Ectodermal cell (in vitro differentiated cells): ENCODE data around the gene TAMALIN.
"Not testable (repeated sequence)": the region's sequence is repeated elsewhere in the genome, so short reads cannot be mapped to it uniquely, and the experiment has no call there.

ENCODE experiments used
- H3K27ac ChIP-seq: 2 replicates; pipeline ENCODE4 v1.7.0; 2013; ENCODE audit warnings: mild to moderate bottlenecking, low read depth, low read length; ENCODE audit not compliant: insufficient read depth, poor library complexity, severe bottlenecking
- H3K27me3 ChIP-seq: 2 replicates; pipeline ENCODE4 v1.7.0; 2013; ENCODE audit warnings: mild to moderate bottlenecking, low read length; ENCODE audit not compliant: insufficient read depth, control insufficient read depth, poor library complexity, severe bottlenecking
- H3K36me3 ChIP-seq: one replicate; pipeline ENCODE4 v1.7.0; 2013; ENCODE audit warnings: low read length; ENCODE audit not compliant: control insufficient read depth, insufficient read depth
- H3K4me1 ChIP-seq: one replicate; pipeline ENCODE4 v1.7.0; 2013; ENCODE audit warnings: low read length; ENCODE audit not compliant: control insufficient read depth, insufficient read depth
- H3K4me3 ChIP-seq: 2 replicates; pipeline ENCODE4 v1.7.0; 2013; ENCODE audit warnings: low read depth, low read length, control low read depth; ENCODE audit not compliant: insufficient read depth
- H3K9me3 ChIP-seq: 2 replicates; pipeline ENCODE4 v1.7.0; 2013; ENCODE audit warnings: mild to moderate bottlenecking, low read length, moderate library complexity; ENCODE audit not compliant: control insufficient read depth
- WGBS, 2 experiments: methylation state at CpG; one replicate each; pipeline ENCODE4 v1.1.7; 2013; ENCODE audit warnings: missing lambda C conversion rate in 2 of 2; 5-methylcytosine and 5-hydroxymethylcytosine counted together

Gene TAMALIN

DNA sequence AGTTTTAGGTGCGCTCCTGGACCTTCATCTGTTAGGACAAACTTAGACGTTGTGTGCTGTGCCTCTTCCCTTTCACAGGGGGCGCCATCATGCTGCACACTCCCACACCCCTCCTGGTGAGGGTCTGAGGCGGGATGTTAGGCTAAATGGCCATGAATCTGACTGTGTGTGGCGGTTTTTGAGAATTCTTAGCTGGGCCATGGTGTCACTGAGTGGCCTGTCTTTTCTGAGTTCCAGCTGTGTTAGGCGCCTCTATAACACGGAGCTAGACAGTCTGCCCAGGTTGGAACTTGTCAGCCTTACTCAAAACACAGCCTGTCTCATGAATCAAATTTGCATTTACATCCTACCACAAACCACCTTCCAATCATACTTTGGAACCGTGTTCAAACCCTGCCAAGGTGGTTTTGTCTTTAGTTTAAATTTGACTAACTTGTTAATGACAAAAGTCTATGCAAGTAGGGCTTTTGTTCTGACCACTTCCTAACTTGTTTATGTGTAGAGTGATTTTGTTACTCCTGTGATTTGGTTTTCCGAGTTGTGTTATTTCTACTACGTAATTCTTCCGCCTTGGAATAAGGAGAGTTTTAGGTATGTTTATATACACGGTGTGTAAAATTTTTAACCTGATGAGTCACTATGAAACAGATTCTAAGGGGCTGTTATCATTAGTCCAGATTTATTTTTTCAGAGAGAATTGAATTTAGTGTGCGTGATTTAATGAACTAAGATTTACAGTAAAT is 35.7 kb upstream of the TAMALIN start:
- no peaks in the 10 kb centered on the region for H3K27me3 ChIP-seq

GRCh38 chr12:51971679-51972421 is 34.9 kb upstream of the TAMALIN start:
- Histone ChIP-seq H3K9me3 (no peaks in the 10 kb centered on the region), H3K4me3 (no peak overlapping the region), H3K36me3 (peaks cover 8% of the 10 kb centered on the region), H3K27me3 (no peaks in the 10 kb centered on the region), H3K4me1 (peaks cover 17% of the 10 kb centered on the region), H3K27ac (no peak overlapping the region)
- WGBS, 2 experiments = 91 to 95% methylated on average over 3 to 4 of the region's 4 CpGs

More for the DNA sequence above, 35.7 kb upstream of the TAMALIN start:
- Histone ChIP-seq H3K9me3 (no peaks in the 10 kb centered on the region), H3K4me3 (no peak overlapping the region), H3K27ac (no peak overlapping the region), H3K4me1 (peaks cover 17% of the 10 kb centered on the region), H3K36me3 (peaks cover under 1% of the 10 kb centered on the region)
- 67 to 69% methylated on average over 12 to 13 of the region's 13 CpGs for WGBS, 2 experiments

DNA sequence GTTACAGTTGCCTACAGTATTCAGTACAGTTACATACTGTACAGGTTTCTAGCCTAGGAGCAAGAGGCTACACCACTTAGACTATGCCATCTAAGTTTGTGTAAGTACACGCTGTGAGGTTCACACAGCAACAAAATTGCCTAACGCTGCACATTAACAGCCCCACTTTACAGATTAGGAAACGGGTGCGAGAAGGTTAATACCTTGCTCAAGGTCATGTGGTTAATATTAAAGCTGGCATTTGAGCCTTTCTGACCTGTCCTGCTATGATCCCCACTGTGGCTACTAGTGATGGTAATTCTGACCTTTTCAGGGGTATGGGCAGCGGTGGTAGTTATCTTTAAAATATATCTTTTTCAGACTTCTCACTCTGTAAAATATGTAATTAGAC is 34.3 kb upstream of the TAMALIN start:
- Histone ChIP-seq H3K4me3 (no peak overlapping the region), H3K9me3 (no peaks in the 10 kb centered on the region), H3K4me1 (peaks cover 17% of the 10 kb centered on the region), H3K27ac (no peak overlapping the region), H3K36me3 (peaks cover 9% of the 10 kb centered on the region), H3K27me3 (no peaks in the 10 kb centered on the region)
- WGBS, 2 experiments = 97 to 100% methylated on average over 4 to 5 of the region's 5 CpGs

GRCh38 chr12:51972849-51973273 is 33.9 kb upstream of the TAMALIN start:
- H3K27ac ChIP-seq = no peak overlapping the region
- no peak overlapping the region for H3K4me3 ChIP-seq
- peaks cover 9% of the 10 kb centered on the region for H3K36me3 ChIP-seq
- no peaks in the 10 kb centered on the region for H3K9me3 ChIP-seq
- H3K4me1 ChIP-seq = peaks cover 17% of the 10 kb centered on the region
- no peaks in the 10 kb centered on the region for H3K27me3 ChIP-seq
- 81 to 85% methylated on average over 9 of the region's 9 CpGs for WGBS, 2 experiments

- Histone ChIP-seq H3K27ac (no peak overlapping the region), H3K27me3 (no peaks in the 10 kb centered on the region), H3K4me1 (peaks cover 17% of the 10 kb centered on the region), H3K36me3 (peaks cover 9% of the 10 kb centered on the region), H3K4me3 (no peak overlapping the region), H3K9me3 (no peaks in the 10 kb centered on the region)
- WGBS, 2 experiments = 88 to 90% methylated on average over 4 of the region's 4 CpGs
These were observed 33.2 kb upstream of the TAMALIN start for GRCh38 chr12:51973560-51973959.

GRCh38 chr12:51974646-51975045 is 32.1 kb upstream of the TAMALIN start:
- H3K36me3 ChIP-seq = peaks cover 9% of the 10 kb centered on the region
- WGBS, 2 experiments = 64 to 72% methylated on average over 2 of the region's 2 CpGs
- H3K4me3 ChIP-seq = no peak overlapping the region
- H3K27me3 ChIP-seq = no peaks in the 10 kb centered on the region
- no peaks in the 10 kb centered on the region for H3K9me3 ChIP-seq
- H3K27ac ChIP-seq = no peak overlapping the region
- peaks cover 17% of the 10 kb centered on the region for H3K4me1 ChIP-seq

- Histone ChIP-seq H3K27ac (no peak overlapping the region), H3K4me3 (no peak overlapping the region), H3K4me1 (peaks cover 17% of the 10 kb centered on the region), H3K27me3 (no peaks in the 10 kb centered on the region), H3K36me3 (peaks cover 9% of the 10 kb centered on the region), H3K9me3 (no peaks in the 10 kb centered on the region)
- 92 to 94% methylated on average over 8 of the region's 8 CpGs for WGBS, 2 experiments
These were observed 31.6 kb upstream of the TAMALIN start for GRCh38 chr12:51975196-51975595.

- no peak overlapping the region for H3K4me3 ChIP-seq
- no peak overlapping the region for H3K27ac ChIP-seq
- no peaks in the 10 kb centered on the region for H3K27me3 ChIP-seq
- peaks cover 17% of the 10 kb centered on the region for H3K4me1 ChIP-seq
- no peaks in the 10 kb centered on the region for H3K9me3 ChIP-seq
- peaks cover 19% of the 10 kb centered on the region for H3K36me3 ChIP-seq
- WGBS, 2 experiments = 93 to 96% methylated on average over 10 of the region's 10 CpGs
These were observed 30.2 kb upstream of the TAMALIN start for GRCh38 chr12:51976376-51977160.

GRCh38 chr12:51977320-51977753 is 29.4 kb upstream of the TAMALIN start:
- no peak overlapping the region for H3K4me3 ChIP-seq
- peaks cover 17% of the 10 kb centered on the region for H3K4me1 ChIP-seq
- no peaks in the 10 kb centered on the region for H3K9me3 ChIP-seq
- H3K27ac ChIP-seq = no peak overlapping the region
- peaks cover 27% of the 10 kb centered on the region for H3K36me3 ChIP-seq
- WGBS, 2 experiments = 97 to 99% methylated on average over 8 of the region's 8 CpGs
- H3K27me3 ChIP-seq = no peaks in the 10 kb centered on the region

DNA sequence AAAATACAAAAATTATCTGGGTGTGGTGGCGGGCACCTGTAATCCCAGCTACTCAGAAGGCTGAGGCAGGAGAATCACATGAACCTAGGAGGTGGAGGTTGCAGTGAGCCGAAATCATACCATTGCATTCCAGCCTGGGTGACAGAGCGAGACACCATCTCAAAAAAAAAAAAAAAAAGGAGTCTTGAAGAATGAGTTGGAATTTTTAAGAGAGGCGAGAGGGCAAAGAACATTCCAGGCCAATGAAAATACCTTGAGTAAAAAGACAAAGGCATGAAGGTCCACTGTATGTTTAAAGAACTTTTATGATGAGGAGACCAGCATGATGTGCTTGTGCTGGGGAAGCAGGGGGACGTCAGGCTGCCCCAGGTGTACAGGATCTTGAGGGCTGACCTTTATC is 27.4 kb upstream of the TAMALIN start:
- H3K36me3 ChIP-seq = peaks cover 38% of the 10 kb centered on the region
- H3K27ac ChIP-seq = not testable (repeated sequence)
- 93 to 94% methylated on average over 5 of the region's 5 CpGs for WGBS, 2 experiments

More for the DNA sequence above, 27.4 kb upstream of the TAMALIN start:
- H3K9me3 ChIP-seq, H3K4me1 ChIP-seq, H3K4me3 ChIP-seq, H3K27me3 ChIP-seq: not testable (repeated sequence)
